GM20000 (cell line): Measurements from ENCODE around the gene HSD17B8.

Experiments
- DNase-seq: peaks from one replicate; pipeline ENCODE4 v3.0.0; 2012; ENCODE audit warnings: low spot score
- CTCF ChIP-seq: IDR thresholded peaks from 2 replicates; pipeline ENCODE4 v1.5.1; 2012; ENCODE audit warnings: mild to moderate bottlenecking, control low read depth; ENCODE audit errors: extremely low read depth, missing control alignments

Gene HSD17B8

GRCh38 chr6:33204415-33205190, at the start of gene HSD17B8:
Gene HSD17B8, plus strand, starts transcription at chr6:33204655. Its CDS starts 14 bp downstream, at chr6:33204669.
- TF ChIP-seq CTCF: no peak
- DNase-seq: peak; percentile 95

- no peak for DNase-seq
- TF ChIP-seq CTCF: no peak
Measured at GRCh38 chr6:33156561-33156960, 47.9 kb upstream of the HSD17B8 start.

GRCh38 chr6:33156964-33157363, 47.5 kb upstream of the HSD17B8 start:
- no peak for DNase-seq
- no peak for TF ChIP-seq CTCF

GRCh38 chr6:33160096-33160495, 44.4 kb upstream of the HSD17B8 start:
- no peak for TF ChIP-seq CTCF
- no peak for DNase-seq

GRCh38 chr6:33160728-33161344, 43.6 kb upstream of the HSD17B8 start:
- TF ChIP-seq CTCF: no peak
- no peak for DNase-seq

GRCh38 chr6:33161354-33162331, 42.8 kb upstream of the HSD17B8 start:
- TF ChIP-seq CTCF: peak; percentile 93
- DNase-seq: peak; percentile 90
